Vagina (tissue), 2 donors: Measurements from ENCODE around the gene SPG11.

Experiments used
- CTCF ChIP-seq, 3 experiments: fragments of 450-650 bp in 2 of 3; fragments of 200-600 bp in 1 of 3; sonication (generic) in 1 of 3; IDR thresholded peaks; one replicate each; pipeline ENCODE4 v1.5.1; 2017 to 2019; ENCODE audit warnings: antibody characterized with exemption in 3 of 3, mild to moderate bottlenecking in 2 of 3, moderate library complexity in 2 of 3
- POLR2A ChIP-seq, 2 donors: fragments of 450-650 bp; IDR thresholded peaks; one replicate each; pipeline ENCODE4 v1.6.1; 2017; ENCODE audit warnings: antibody characterized with exemption in 2 of 2, mild to moderate bottlenecking in 2 of 2, moderate library complexity in 2 of 2
- POLR2AphosphoS5 ChIP-seq, 2 donors: sonication (generic); formaldehyde crosslinking; IDR thresholded peaks; one replicate each; pipeline ENCODE4 v1.9.0; 2017; ENCODE audit warnings: antibody characterized with exemption in 2 of 2, mild to moderate bottlenecking in 2 of 2, low read depth in 1 of 2; ENCODE audit not compliant: insufficient read depth in 1 of 2

GRCh38 chr15:44550256-44550655, 113.2 kb downstream of the SPG11 start:
- TF ChIP-seq CTCF (IDR thresholded peaks at IDR 0.05) (peak in 1 of 3 experiments; percentile 12), POLR2A (IDR thresholded peaks at IDR 0.05) (no peak), POLR2AphosphoS5 (IDR thresholded peaks at IDR 0.05; ENCODE audit: insufficient read depth in 1 of 2, low read depth in 1 of 2) (no peak)
